GM11168 (cell line): ENCODE data around the gene KLHL1.

Experiments
- in situ Hi-C: fragments of 300-500 bp; cut with MboI; formaldehyde crosslinking; loops from one replicate; pipeline ENCODE4 v1.12.0; 2022; ENCODE audit warnings: low sequenced_read_pairs; ENCODE audit not compliant: unreplicated experiment

KLHL1 gene

GRCh38 chr13:70023516-70023915 is 84.7 kb downstream of the KLHL1 start:
- in situ Hi-C loops: no loop called here

- in situ Hi-C loops: no loop called here
Observed at GRCh38 chr13:70022646-70023045, 85.6 kb downstream of the KLHL1 start.

GRCh38 chr13:70016116-70016515 is 92.1 kb downstream of the KLHL1 start:
- in situ Hi-C loops: no loop called here

- in situ Hi-C loops: no loop called here
Observed at GRCh38 chr13:70014337-70014736, 93.9 kb downstream of the KLHL1 start.

- in situ Hi-C loops: no loop called here
Observed at GRCh38 chr13:69999875-70000274, 108.4 kb downstream of the KLHL1 start.

GRCh38 chr13:69997061-69997460 is 111.2 kb downstream of the KLHL1 start:
- in situ Hi-C loops: no loop called here

- in situ Hi-C loops: no loop called here
Observed at GRCh38 chr13:69980799-69981198, 127.5 kb downstream of the KLHL1 start.

GRCh38 chr13:69975496-69975895 is 132.8 kb downstream of the KLHL1 start:
- in situ Hi-C loops: no loop called here

- in situ Hi-C loops: no loop called here
Observed at GRCh38 chr13:69970520-69970919, 137.7 kb downstream of the KLHL1 start.

- in situ Hi-C loops: no loop called here
Observed at GRCh38 chr13:69959046-69959445, 149.2 kb downstream of the KLHL1 start.

- in situ Hi-C loops: no loop called here
Observed at GRCh38 chr13:69956839-69957238, 151.4 kb downstream of the KLHL1 start.

GRCh38 chr13:69956349-69956748 is 151.9 kb downstream of the KLHL1 start:
- in situ Hi-C loops: no loop called here

GRCh38 chr13:69955271-69955670 is 153.0 kb downstream of the KLHL1 start:
- in situ Hi-C loops: no loop called here

- in situ Hi-C loops: no loop called here
Observed at GRCh38 chr13:69951412-69951811, 156.8 kb downstream of the KLHL1 start.

- in situ Hi-C loops: no loop called here
Observed at GRCh38 chr13:69950160-69950559, 158.1 kb downstream of the KLHL1 start.

GRCh38 chr13:69948016-69948415 is 160.2 kb downstream of the KLHL1 start:
- in situ Hi-C loops: no loop called here

- in situ Hi-C loops: no loop called here
Observed at GRCh38 chr13:69947582-69947981, 160.7 kb downstream of the KLHL1 start.

- in situ Hi-C loops: no loop called here
Observed at GRCh38 chr13:69946511-69946910, 161.7 kb downstream of the KLHL1 start.

GRCh38 chr13:69935043-69935442 is 173.2 kb downstream of the KLHL1 start:
- in situ Hi-C loops: no loop called here

GRCh38 chr13:69928262-69928661 is 180.0 kb downstream of the KLHL1 start:
- in situ Hi-C loops: no loop called here

GRCh38 chr13:69921156-69921555 is 187.1 kb downstream of the KLHL1 start:
- in situ Hi-C loops: no loop called here

- in situ Hi-C loops: no loop called here
Observed at GRCh38 chr13:69912630-69913029, 195.6 kb downstream of the KLHL1 start.

- in situ Hi-C loops: no loop called here
Observed at GRCh38 chr13:69910800-69911199, 197.5 kb downstream of the KLHL1 start.
